Breast epithelium (tissue), 3 donors: ENCODE measurements around the gene SMIM17.

Experiments used
- CTCF ChIP-seq, 3 donors: fragments of 450-650 bp; IDR thresholded peaks; one replicate each; pipeline ENCODE4 v1.5.1; 2016 to 2017; ENCODE audit warnings: antibody characterized with exemption in 3 of 3, mild to moderate bottlenecking in 3 of 3, moderate library complexity in 3 of 3
- POLR2A ChIP-seq: fragments of 450-650 bp; IDR thresholded peaks from one replicate; pipeline ENCODE4 v1.6.1; 2016; ENCODE audit warnings: antibody characterized with exemption, mild to moderate bottlenecking, moderate library complexity
- POLR2AphosphoS5 ChIP-seq, 3 donors: sonication (generic); formaldehyde crosslinking; IDR thresholded peaks; one replicate each; pipeline ENCODE4 v1.6.1; 2017; ENCODE audit warnings: antibody characterized with exemption in 3 of 3

DNA sequence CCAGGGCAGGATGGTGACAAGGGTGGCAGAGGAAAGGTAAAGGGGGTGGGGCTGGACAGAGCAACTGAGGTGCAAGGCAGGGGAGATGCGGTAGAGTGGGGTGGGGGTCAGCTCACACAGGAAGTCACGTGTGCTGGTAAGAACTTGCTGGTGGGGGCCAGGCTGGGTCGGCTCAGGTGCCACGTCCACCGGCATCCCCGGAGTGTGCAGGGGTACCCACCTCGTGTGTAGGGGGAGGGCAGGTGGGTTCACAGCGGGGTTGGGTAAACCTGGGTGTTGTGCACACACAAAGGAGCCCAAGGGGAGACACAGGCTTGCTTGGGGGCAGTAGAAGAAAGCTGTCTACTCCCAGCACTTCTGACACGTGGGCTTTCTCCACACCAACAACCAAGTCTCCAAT is 25.7 kb downstream of the SMIM17 start:
- TF ChIP-seq CTCF (IDR thresholded peaks at IDR 0.05) (no peak), POLR2A (no peak), POLR2AphosphoS5 (IDR thresholded peaks at IDR 0.05) (no peak)
